NCI-H82 treated with DMSO at 0.1 percent for 48 hours (cell line): ENCODE results near the gene CD274.
"Not testable (repeated sequence)": the region's sequence is repeated elsewhere in the genome, so short reads cannot be mapped to it uniquely, and the experiment has no call there.

ENCODE experiments used
- DNase-seq: peaks from one replicate; lab custom pipeline; 2025; ENCODE audit not compliant: unreplicated experiment; lab: John Stamatoyannopoulos, UW

CD274 gene

GRCh38 chr9:5493679-5494511, 43.6 kb downstream of the CD274 start:
- DNase-seq, result no peak

GRCh38 chr9:5494765-5495164, 44.4 kb downstream of the CD274 start:
- not testable (repeated sequence) for DNase-seq

- DNase-seq, result no peak
Observed at GRCh38 chr9:5499157-5499556, 48.8 kb downstream of the CD274 start.

GRCh38 chr9:5499889-5500398, 49.6 kb downstream of the CD274 start:
- DNase-seq, result no peak

GRCh38 chr9:5500441-5501235, 50.3 kb downstream of the CD274 start:
- DNase-seq, result no peak

- no peak for DNase-seq
Observed at GRCh38 chr9:5502553-5502952, 52.2 kb downstream of the CD274 start.

- DNase-seq, result no peak
Observed at GRCh38 chr9:5509573-5509972, 59.2 kb downstream of the CD274 start.

GRCh38 chr9:5510360-5510931, 60.1 kb downstream of the CD274 start, which contains the start of gene PDCD1LG2:
TSS of gene PDCD1LG2 (plus strand) at chr9:5510531. CDS start at chr9:5522547, 12,016 bp downstream.
- no peak for DNase-seq

- peak; percentile 88 for DNase-seq
Observed at GRCh38 chr9:5510989-5511388, 60.6 kb downstream of the CD274 start.

GRCh38 chr9:5511476-5511875, 61.1 kb downstream of the CD274 start:
- DNase-seq, result no peak

GRCh38 chr9:5511935-5512580, 61.7 kb downstream of the CD274 start:
- no peak for DNase-seq

- DNase-seq, result no peak
Observed at GRCh38 chr9:5512658-5513452, 62.5 kb downstream of the CD274 start.

GRCh38 chr9:5513966-5514616, 63.7 kb downstream of the CD274 start:
- DNase-seq, result no peak

GRCh38 chr9:5514617-5515260, 64.4 kb downstream of the CD274 start:
- DNase-seq, result no peak

- DNase-seq, result no peak
Observed at GRCh38 chr9:5515261-5515650, 64.9 kb downstream of the CD274 start.

- no peak for DNase-seq
Observed at GRCh38 chr9:5516453-5517220, 66.3 kb downstream of the CD274 start.

- peak; percentile 7 for DNase-seq
Observed at GRCh38 chr9:5518171-5518936, 68.0 kb downstream of the CD274 start.

- DNase-seq, result no peak
Observed at GRCh38 chr9:5518937-5519319, 68.6 kb downstream of the CD274 start.
